Upper lobe of left lung (tissue), 6 donors: ENCODE results near the gene EFNA5. TPM values are rescaled to one million over a fixed set of nuclear protein-coding genes. Genes with fewer than 3 reads are reported as not detected.

Experiments used
- ATAC-seq, 2 donors: fragments of 200-7000 bp; cut with Tn5 transposase; one replicate each; pipeline ENCODE4 v1.9.1; 2022; ENCODE audit warnings: mild to moderate bottlenecking in 2 of 2, moderate library complexity in 2 of 2; ENCODE audit not compliant: low FRiP score in 2 of 2
- DNase-seq, 2 donors: peaks; one replicate each; pipeline ENCODE4 v3.0.0-alpha.2; 2019 to 2020
- H3K27ac ChIP-seq, 4 donors: fragments of 200-600 bp; sonication (generic); one replicate each; pipeline ENCODE4 v1.5.1; 2016 to 2019
- H3K27me3 ChIP-seq, 4 donors: fragments of 200-600 bp; sonication (generic); one replicate each; pipeline ENCODE4 v1.5.1; 2017 to 2019
- H3K36me3 ChIP-seq, 4 donors: fragments of 200-600 bp; sonication (generic); one replicate each; pipeline ENCODE4 v1.5.1; 2016 to 2019
- H3K4me1 ChIP-seq, 4 donors: fragments of 200-600 bp; sonication (generic); one replicate each; pipeline ENCODE4 v1.5.1; 2018 to 2019
- H3K4me3 ChIP-seq, 4 donors: fragments of 200-600 bp; sonication (generic); one replicate each; pipeline ENCODE4 v1.5.1; 2017 to 2019; ENCODE audit warnings: mild to moderate bottlenecking in 2 of 4, moderate library complexity in 1 of 4
- H3K9me3 ChIP-seq, 4 donors: fragments of 200-600 bp; sonication (generic); one replicate each; pipeline ENCODE4 v1.5.1; 2018 to 2019
- CTCF ChIP-seq, 6 experiments: fragments of 450-650 bp in 4 of 6; fragments of 200-600 bp in 2 of 6; sonication (generic) in 2 of 6; IDR thresholded peaks; one replicate each; pipeline ENCODE4 v1.5.1; 2016 to 2019; ENCODE audit warnings: antibody characterized with exemption in 6 of 6
- EP300 ChIP-seq, 4 donors: sonication (generic); formaldehyde crosslinking; IDR thresholded peaks; one replicate each; pipeline ENCODE4 v1.5.1; 2017; ENCODE audit warnings: antibody characterized with exemption in 4 of 4, control low read depth in 2 of 4
- POLR2A ChIP-seq, 4 donors: fragments of 450-650 bp; IDR thresholded peaks; one replicate each; pipeline ENCODE4 v1.5.1; 2016 to 2017; ENCODE audit warnings: antibody characterized with exemption in 4 of 4, mild to moderate bottlenecking in 2 of 4
- POLR2AphosphoS5 ChIP-seq, 2 donors: sonication (generic); formaldehyde crosslinking; IDR thresholded peaks; one replicate each; pipeline ENCODE4 v1.5.1; 2017; ENCODE audit warnings: antibody characterized with exemption in 2 of 2
- WGBS, 2 donors: methylation state at CpG; one replicate each; pipeline ENCODE4 v1.1.5; 2017 to 2018; 5-methylcytosine and 5-hydroxymethylcytosine counted together
- total RNA-seq, 6 donors: library from RNA; depleted of rRNA in 4 of 6; stranded (reverse); fragments of >200 nt in 4 of 6; gene quantifications; one replicate each; pipeline versions ENCODE4 v1.1.0 to v1.2.1, GENCODE V29; 2016 to 2021
- donor health status: DM: no; HTN: no; CAD: no; lungs with moderate emphysema.
- donor health status: DM: no; HTN: yes; CAD: no; lungs with severe emphysema.

The EFNA5 gene
- total RNA-seq, 6 donors from 2014 or later = 4.1 to 41.9 (median 7.3) TPM

GRCh38 chr5:107672211-107673038 is 1.7 kb upstream of the EFNA5 start:
- Histone ChIP-seq H3K36me3 (no peaks in the 10 kb centered on the region), H3K9me3 (no peaks in the 10 kb centered on the region), H3K4me1 (peaks cover 32 to 50% (median 37%) of the 10 kb centered on the region in 4 donors), H3K27me3 (peaks cover 0 to 29% (median 13%) of the 10 kb centered on the region in 4 donors), H3K27ac (peak overlapping the region; percentile 60 to 82 (median 68)), H3K4me3 (peak overlapping the region; percentile 47 to 67 (median 57))
- TF ChIP-seq POLR2A (IDR thresholded peaks at IDR 0.05) = peak in 1 of 4 donors; percentile 38
- TF ChIP-seq EP300 (IDR thresholded peaks at IDR 0.05) = no peak
- TF ChIP-seq POLR2AphosphoS5 (IDR thresholded peaks at IDR 0.05) = peak in 1 of 2 donors; percentile 15
- WGBS, 2 donors = 2% methylated on average over 37 to 64 of the region's 66 CpGs
- peak; percentile 80 to 90 for ATAC-seq
- DNase-seq = peak; percentile 86 to 93

- peak overlapping the region; percentile 44 to 67 (median 57) for H3K4me3 ChIP-seq
- ATAC-seq (peak in 1 of 2 donors; percentile 11), DNase-seq (no peak)
- H3K27me3 ChIP-seq = peaks cover 0 to 29% (median 13%) of the 10 kb centered on the region in 4 donors
- TF ChIP-seq POLR2AphosphoS5 (IDR thresholded peaks at IDR 0.05) = no peak
- TF ChIP-seq POLR2A (IDR thresholded peaks at IDR 0.05) = no peak
- TF ChIP-seq CTCF (IDR thresholded peaks at IDR 0.05) = no peak
- no peak for TF ChIP-seq EP300 (IDR thresholded peaks at IDR 0.05)
- H3K36me3 ChIP-seq = no peaks in the 10 kb centered on the region
- WGBS, 2 donors = 0 to 2% methylated on average over 20 of the region's 20 CpGs
- peak overlapping the region; percentile 37 to 82 (median 64) for H3K27ac ChIP-seq
- peaks cover 32 to 50% (median 37%) of the 10 kb centered on the region in 4 donors for H3K4me1 ChIP-seq
- H3K9me3 ChIP-seq = no peaks in the 10 kb centered on the region
These were observed 1.0 kb upstream of the EFNA5 start for GRCh38 chr5:107671742-107672210.

- peak overlapping the region in 3 of 4 donors; percentile 5 to 82 (median 60) for H3K27ac ChIP-seq
- WGBS, 2 donors = 2% methylated on average over 33 to 68 of the region's 77 CpGs
- peaks cover 32 to 50% (median 37%) of the 10 kb centered on the region in 4 donors for H3K4me1 ChIP-seq
- TF ChIP-seq POLR2AphosphoS5 (IDR thresholded peaks at IDR 0.05) = no peak
- TF ChIP-seq POLR2A (IDR thresholded peaks at IDR 0.05) = peak in 1 of 4 donors; percentile 14
- peaks cover 0 to 29% (median 13%) of the 10 kb centered on the region in 4 donors for H3K27me3 ChIP-seq
- no peaks in the 10 kb centered on the region for H3K9me3 ChIP-seq
- H3K36me3 ChIP-seq = no peaks in the 10 kb centered on the region
- H3K4me3 ChIP-seq = peak overlapping the region; percentile 30 to 67 (median 57)
- ATAC-seq (peak; percentile 2 to 7), DNase-seq (peak in 1 of 2 donors; percentile 88)
These were observed 428 bp downstream of the EFNA5 start for GRCh38 chr5:107670087-107670931.

- peak in 1 of 2 donors; percentile 5 for ATAC-seq
- DNase-seq = peak; percentile 27 to 85
- H3K9me3 ChIP-seq = no peaks in the 10 kb centered on the region
- peaks cover 0 to 29% (median 13%) of the 10 kb centered on the region in 4 donors for H3K27me3 ChIP-seq
- WGBS, 2 donors = 3 to 4% methylated on average over 33 to 51 of the region's 60 CpGs
- no peaks in the 10 kb centered on the region for H3K36me3 ChIP-seq
- peak overlapping the region in 3 of 4 donors; percentile 60 to 82 (median 68) for H3K27ac ChIP-seq
- H3K4me3 ChIP-seq = peak overlapping the region; percentile 0 to 67 (median 57)
- TF ChIP-seq POLR2AphosphoS5 (IDR thresholded peaks at IDR 0.05) = no peak
- peaks cover 32 to 50% (median 37%) of the 10 kb centered on the region in 4 donors for H3K4me1 ChIP-seq
These were observed 1.4 kb downstream of the EFNA5 start for GRCh38 chr5:107669096-107670031.

GRCh38 chr5:107668154-107669095 is 2.3 kb downstream of the EFNA5 start:
- WGBS, 2 donors = 23 to 29% methylated on average over 11 of the region's 11 CpGs
- peak overlapping the region in 1 of 4 donors; percentile 82 for H3K27ac ChIP-seq
- ATAC-seq (no peak), DNase-seq (no peak)
- H3K9me3 ChIP-seq = no peaks in the 10 kb centered on the region
- no peaks in the 10 kb centered on the region for H3K36me3 ChIP-seq
- peaks cover 0 to 29% (median 13%) of the 10 kb centered on the region in 4 donors for H3K27me3 ChIP-seq
- H3K4me3 ChIP-seq = peak overlapping the region in 3 of 4 donors; percentile 56 to 67 (median 58)
- H3K4me1 ChIP-seq = peaks cover 31 to 45% (median 33%) of the 10 kb centered on the region in 4 donors
- TF ChIP-seq POLR2AphosphoS5 (IDR thresholded peaks at IDR 0.05) (no peak), EP300 (IDR thresholded peaks at IDR 0.05) (no peak), CTCF (IDR thresholded peaks at IDR 0.05) (no peak), POLR2A (IDR thresholded peaks at IDR 0.05) (no peak)
